Hematopoietic multipotent progenitor cell treated with erythropoietin and hydrocortisone succinate and interleukin-3 and kit ligand, for 17 days (in vitro differentiated cells): Measurements from ENCODE around the gene USP17L5.
"Not testable (repeated sequence)": the region's sequence is repeated elsewhere in the genome, so short reads cannot be mapped to it uniquely, and the experiment has no call there.

Experiments used
- DNase-seq: peaks from one replicate; pipeline ENCODE4 v3.0.0-alpha.2; 2015; ENCODE audit warnings: low spot score

USP17L5 gene, protein sequence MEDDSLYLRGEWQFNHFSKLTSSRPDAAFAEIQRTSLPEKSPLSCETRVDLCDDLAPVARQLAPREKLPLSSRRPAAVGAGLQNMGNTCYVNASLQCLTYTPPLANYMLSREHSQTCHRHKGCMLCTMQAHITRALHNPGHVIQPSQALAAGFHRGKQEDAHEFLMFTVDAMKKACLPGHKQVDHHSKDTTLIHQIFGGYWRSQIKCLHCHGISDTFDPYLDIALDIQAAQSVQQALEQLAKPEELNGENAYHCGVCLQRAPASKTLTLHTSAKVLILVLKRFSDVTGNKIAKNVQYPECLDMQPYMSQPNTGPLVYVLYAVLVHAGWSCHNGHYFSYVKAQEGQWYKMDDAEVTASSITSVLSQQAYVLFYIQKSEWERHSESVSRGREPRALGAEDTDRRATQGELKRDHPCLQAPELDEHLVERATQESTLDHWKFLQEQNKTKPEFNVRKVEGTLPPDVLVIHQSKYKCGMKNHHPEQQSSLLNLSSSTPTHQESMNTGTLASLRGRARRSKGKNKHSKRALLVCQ

DNA sequence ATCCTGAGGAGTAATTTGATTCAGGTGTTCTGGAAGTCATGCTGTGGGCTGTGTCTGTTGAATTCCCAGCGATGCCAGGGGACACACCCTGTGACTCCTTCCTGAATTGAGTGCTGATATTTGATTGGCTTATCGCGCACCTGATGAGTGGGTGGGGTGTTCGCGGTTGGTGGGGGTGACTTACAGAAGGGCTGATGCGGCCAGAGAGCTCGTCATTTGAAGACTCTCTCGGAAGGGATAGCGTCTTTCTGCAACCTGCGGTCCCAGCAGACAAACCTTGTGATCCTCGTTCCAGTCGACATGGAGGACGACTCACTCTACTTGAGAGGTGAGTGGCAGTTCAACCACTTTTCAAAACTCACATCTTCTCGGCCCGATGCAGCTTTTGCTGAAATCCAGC lies at the start of gene USP17L5:
Gene USP17L5, plus strand, starts transcription at position 301 of the 400 bp plus-strand sequence. Its CDS starts 0 bp downstream, at position 301.
- not testable (repeated sequence) for DNase-seq

DNA sequence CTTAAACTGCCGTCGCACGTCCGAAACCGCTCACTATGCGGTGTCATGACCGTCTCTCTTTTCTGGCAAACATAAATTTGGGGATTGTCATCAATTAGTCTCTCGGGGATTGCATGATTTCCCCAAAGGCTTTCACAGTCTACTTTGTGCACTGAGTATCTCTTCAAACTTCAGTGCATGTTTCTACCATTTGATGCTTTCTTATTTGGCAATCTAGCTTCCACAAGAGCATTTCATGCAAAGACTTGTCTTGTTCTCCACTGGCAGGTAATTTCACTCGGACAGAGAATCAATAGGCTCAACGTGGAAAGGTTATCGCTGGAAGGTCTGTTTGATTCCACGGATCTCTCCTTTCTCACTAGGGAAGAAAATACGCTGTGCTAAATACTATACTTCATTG lies 15.0 kb upstream of the USP17L5 start:
- not testable (repeated sequence) for DNase-seq

DNA sequence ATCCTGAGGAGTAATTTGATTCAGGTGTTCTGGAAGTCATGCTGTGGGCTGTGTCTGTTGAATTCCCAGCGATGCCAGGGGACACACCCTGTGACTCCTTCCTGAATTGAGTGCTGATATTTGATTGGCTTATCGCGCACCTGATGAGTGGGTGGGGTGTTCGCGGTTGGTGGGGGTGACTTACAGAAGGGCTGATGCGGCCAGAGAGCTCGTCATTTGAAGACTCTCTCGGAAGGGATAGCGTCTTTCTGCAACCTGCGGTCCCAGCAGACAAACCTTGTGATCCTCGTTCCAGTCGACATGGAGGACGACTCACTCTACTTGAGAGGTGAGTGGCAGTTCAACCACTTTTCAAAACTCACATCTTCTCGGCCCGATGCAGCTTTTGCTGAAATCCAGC lies 14.3 kb upstream of the USP17L5 start, which contains the start of gene USP17L24:
Gene USP17L24, plus strand, starts transcription at position 301 of the 400 bp plus-strand sequence. Its CDS starts 0 bp downstream, at position 301.
- DNase-seq, result not testable (repeated sequence)

DNA sequence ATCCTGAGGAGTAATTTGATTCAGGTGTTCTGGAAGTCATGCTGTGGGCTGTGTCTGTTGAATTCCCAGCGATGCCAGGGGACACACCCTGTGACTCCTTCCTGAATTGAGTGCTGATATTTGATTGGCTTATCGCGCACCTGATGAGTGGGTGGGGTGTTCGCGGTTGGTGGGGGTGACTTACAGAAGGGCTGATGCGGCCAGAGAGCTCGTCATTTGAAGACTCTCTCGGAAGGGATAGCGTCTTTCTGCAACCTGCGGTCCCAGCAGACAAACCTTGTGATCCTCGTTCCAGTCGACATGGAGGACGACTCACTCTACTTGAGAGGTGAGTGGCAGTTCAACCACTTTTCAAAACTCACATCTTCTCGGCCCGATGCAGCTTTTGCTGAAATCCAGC lies 9.6 kb upstream of the USP17L5 start, which contains the start of gene USP17L25:
Gene USP17L25, plus strand, starts transcription at position 301 of the 400 bp plus-strand sequence. Its CDS starts 0 bp downstream, at position 301.
- DNase-seq, result not testable (repeated sequence)

DNA sequence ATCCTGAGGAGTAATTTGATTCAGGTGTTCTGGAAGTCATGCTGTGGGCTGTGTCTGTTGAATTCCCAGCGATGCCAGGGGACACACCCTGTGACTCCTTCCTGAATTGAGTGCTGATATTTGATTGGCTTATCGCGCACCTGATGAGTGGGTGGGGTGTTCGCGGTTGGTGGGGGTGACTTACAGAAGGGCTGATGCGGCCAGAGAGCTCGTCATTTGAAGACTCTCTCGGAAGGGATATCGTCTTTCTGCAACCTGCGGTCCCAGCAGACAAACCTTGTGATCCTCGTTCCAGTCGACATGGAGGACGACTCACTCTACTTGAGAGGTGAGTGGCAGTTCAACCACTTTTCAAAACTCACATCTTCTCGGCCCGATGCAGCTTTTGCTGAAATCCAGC lies 4.8 kb upstream of the USP17L5 start, which contains the start of gene USP17L26:
Gene USP17L26, plus strand, starts transcription at position 301 of the 400 bp plus-strand sequence. Its CDS starts 0 bp downstream, at position 301.
- DNase-seq, result not testable (repeated sequence)

DNA sequence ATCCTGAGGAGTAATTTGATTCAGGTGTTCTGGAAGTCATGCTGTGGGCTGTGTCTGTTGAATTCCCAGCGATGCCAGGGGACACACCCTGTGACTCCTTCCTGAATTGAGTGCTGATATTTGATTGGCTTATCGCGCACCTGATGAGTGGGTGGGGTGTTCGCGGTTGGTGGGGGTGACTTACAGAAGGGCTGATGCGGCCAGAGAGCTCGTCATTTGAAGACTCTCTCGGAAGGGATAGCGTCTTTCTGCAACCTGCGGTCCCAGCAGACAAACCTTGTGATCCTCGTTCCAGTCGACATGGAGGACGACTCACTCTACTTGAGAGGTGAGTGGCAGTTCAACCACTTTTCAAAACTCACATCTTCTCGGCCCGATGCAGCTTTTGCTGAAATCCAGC lies 4.6 kb downstream of the USP17L5 start, which contains the start of gene USP17L27:
Gene USP17L27, plus strand, starts transcription at position 301 of the 400 bp plus-strand sequence. Its CDS starts 0 bp downstream, at position 301.
- not testable (repeated sequence) for DNase-seq

DNA sequence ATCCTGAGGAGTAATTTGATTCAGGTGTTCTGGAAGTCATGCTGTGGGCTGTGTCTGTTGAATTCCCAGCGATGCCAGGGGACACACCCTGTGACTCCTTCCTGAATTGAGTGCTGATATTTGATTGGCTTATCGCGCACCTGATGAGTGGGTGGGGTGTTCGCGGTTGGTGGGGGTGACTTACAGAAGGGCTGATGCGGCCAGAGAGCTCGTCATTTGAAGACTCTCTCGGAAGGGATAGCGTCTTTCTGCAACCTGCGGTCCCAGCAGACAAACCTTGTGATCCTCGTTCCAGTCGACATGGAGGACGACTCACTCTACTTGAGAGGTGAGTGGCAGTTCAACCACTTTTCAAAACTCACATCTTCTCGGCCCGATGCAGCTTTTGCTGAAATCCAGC lies 9.4 kb downstream of the USP17L5 start, which contains the start of gene USP17L28:
Gene USP17L28, plus strand, starts transcription at position 301 of the 400 bp plus-strand sequence. Its CDS starts 0 bp downstream, at position 301.
- not testable (repeated sequence) for DNase-seq

DNA sequence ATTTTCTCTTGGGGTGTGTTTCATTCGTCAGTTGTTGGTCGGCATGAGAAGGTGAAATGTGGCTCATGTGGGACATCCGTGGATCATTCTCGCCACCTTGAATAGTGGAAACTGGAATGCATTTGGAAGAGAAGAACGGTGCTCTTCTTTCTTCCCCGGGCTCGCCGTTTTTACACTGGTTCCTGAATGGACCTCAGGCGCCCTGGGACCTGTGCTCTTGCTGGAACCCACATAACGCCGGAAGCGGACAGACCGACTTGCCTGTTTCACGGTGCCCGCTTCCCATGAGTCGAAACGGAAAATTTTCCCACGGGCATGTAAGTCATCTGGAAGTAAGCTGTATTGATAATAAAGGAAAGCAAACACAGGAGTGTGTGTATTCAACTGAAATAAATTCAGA lies 11.7 kb downstream of the USP17L5 start:
- DNase-seq, result not testable (repeated sequence)

DNA sequence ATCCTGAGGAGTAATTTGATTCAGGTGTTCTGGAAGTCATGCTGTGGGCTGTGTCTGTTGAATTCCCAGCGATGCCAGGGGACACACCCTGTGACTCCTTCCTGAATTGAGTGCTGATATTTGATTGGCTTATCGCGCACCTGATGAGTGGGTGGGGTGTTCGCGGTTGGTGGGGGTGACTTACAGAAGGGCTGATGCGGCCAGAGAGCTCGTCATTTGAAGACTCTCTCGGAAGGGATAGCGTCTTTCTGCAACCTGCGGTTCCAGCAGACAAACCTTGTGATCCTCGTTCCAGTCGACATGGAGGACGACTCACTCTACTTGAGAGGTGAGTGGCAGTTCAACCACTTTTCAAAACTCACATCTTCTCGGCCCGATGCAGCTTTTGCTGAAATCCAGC lies 14.1 kb downstream of the USP17L5 start, which contains the start of gene USP17L29:
Gene USP17L29, plus strand, starts transcription at position 301 of the 400 bp plus-strand sequence. Its CDS starts 0 bp downstream, at position 301.
- not testable (repeated sequence) for DNase-seq

DNA sequence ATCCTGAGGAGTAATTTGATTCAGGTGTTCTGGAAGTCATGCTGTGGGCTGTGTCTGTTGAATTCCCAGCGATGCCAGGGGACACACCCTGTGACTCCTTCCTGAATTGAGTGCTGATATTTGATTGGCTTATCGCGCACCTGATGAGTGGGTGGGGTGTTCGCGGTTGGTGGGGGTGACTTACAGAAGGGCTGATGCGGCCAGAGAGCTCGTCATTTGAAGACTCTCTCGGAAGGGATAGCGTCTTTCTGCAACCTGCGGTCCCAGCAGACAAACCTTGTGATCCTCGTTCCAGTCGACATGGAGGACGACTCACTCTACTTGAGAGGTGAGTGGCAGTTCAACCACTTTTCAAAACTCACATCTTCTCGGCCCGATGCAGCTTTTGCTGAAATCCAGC lies 23.6 kb downstream of the USP17L5 start, which contains the start of gene USP17L30:
Gene USP17L30, plus strand, starts transcription at position 301 of the 400 bp plus-strand sequence. Its CDS starts 0 bp downstream, at position 301.
- not testable (repeated sequence) for DNase-seq

DNA sequence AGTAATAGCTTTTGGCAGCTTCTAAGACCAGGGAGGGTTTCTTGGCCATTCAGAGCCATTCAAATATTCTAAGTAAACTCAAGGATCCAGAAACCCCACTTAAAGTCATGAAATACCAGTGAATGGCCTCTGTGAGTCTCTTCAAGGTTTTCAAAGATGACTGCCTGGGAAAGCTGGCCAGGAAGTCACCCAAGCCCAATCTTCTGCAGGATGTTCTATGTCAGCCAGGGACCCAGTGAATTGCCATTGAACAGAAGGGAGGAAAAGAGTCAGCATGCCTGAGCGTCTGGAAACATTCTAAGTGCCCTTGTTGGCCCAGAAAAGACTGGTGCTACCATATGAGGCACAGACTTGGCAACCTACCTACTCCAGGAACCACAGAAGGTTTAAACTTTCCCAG lies 40.7 kb downstream of the USP17L5 start:
- not testable (repeated sequence) for DNase-seq

DNA sequence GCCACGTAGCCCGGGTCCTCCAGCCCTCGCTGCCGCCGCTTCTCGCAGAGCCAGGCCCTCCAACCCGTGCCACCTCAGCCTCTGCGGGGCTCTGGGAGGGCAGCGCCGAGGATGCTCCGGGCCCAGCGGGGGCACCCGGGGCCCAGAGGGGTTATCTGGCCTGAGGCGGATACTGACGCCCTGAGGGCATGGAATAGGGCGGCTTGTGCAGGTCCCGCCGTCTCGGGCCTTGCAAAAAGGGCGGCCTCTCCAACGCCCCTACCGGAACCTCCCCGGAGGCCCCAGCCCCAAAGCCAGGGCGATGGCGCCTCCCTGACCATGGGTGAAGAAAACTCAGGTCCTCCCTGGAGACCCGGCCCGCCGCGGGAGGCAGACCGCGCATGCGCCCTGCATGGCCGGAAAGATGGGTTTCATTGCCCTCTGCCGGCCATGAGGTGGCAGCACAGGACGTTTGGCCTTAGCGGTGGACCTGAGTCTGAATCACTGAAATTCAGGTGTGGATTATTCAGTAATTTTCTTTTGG lies 41.9 kb downstream of the USP17L5 start:
- not testable (repeated sequence) for DNase-seq

DNA sequence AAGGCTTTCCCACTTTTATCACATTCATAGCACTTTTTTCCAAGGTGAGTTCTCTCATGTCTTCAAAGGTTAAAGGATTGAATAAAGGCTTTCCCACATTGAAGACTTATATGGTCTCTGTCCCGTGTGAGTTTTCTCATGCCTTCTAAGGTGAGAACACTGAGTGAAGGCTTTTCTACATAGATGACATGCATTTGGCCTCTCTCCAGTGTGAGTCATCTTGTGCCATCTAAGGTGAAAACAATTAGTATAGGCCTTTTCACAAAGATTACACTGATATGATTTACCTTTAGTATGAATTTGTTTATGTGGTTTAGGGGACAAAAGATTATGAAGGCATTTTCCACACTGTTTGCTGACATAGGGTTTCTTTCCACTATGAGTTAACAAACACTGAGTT lies 44.9 kb downstream of the USP17L5 start:
- DNase-seq, result no peak

DNA sequence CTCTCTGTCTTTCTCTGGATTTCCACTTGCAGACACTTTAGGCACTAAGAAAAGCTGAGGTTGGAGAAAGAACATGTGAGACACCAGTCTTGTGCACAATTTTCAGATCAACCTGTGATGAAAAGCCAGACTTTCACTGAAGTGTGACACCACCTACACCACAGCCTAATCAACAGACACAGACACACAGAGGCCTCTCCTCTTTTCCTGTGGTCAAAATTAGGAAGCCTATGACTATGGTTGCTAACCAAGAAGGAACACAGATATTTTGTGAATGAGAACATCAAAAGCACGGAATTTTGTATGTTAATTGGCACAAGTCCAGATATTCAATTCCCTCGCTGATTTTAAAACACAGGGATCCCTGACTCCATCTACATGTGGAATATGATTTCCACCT lies 49.8 kb downstream of the USP17L5 start:
- DNase-seq, result not testable (repeated sequence)
